ENCODE measurements around the gene RREB1. TPM values are rescaled to one million over a fixed set of nuclear protein-coding genes. Genes with fewer than 3 reads are reported as not detected.

The RREB1 gene
- total RNA-seq, 4 donors from 2014 or later: 56.2 to 102 (median 62.6) TPM

DNA sequence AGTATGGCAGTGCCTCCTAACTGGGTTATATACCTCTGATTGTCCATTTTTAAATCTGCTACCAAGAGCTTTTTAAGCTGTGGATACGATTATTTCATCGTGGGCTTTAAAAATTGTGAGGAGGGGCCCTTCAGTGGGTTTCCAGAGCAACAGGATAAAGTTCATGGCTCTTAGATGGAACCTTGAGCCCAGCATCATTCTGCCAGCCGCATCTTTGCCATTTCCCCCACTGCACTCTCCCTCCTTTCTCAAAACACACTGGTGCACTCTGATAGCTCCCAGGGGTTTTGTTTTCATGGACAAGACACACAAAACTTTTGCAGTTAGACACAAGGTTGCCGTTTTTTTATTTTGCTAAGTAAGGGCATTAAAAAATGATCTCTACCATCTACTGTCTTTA is 54.1 kb downstream of the RREB1 start:
- Histone ChIP-seq H3K36me3 (no peaks in the 10 kb centered on the region), H3K27ac (no peak overlapping the region), H3K27me3 (no peaks in the 10 kb centered on the region), H3K4me1 (peaks cover 60% of the 10 kb centered on the region), H3K9me3 (no peaks in the 10 kb centered on the region), H3K4me3 (no peak overlapping the region)
- TF ChIP-seq, protein P1, sequence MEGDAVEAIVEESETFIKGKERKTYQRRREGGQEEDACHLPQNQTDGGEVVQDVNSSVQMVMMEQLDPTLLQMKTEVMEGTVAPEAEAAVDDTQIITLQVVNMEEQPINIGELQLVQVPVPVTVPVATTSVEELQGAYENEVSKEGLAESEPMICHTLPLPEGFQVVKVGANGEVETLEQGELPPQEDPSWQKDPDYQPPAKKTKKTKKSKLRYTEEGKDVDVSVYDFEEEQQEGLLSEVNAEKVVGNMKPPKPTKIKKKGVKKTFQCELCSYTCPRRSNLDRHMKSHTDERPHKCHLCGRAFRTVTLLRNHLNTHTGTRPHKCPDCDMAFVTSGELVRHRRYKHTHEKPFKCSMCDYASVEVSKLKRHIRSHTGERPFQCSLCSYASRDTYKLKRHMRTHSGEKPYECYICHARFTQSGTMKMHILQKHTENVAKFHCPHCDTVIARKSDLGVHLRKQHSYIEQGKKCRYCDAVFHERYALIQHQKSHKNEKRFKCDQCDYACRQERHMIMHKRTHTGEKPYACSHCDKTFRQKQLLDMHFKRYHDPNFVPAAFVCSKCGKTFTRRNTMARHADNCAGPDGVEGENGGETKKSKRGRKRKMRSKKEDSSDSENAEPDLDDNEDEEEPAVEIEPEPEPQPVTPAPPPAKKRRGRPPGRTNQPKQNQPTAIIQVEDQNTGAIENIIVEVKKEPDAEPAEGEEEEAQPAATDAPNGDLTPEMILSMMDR (IDR thresholded peaks at IDR 0.05): no peak
- TF ChIP-seq POLR2A (IDR thresholded peaks at IDR 0.05) (no peak), EP300 (IDR thresholded peaks at IDR 0.05) (no peak), POLR2AphosphoS5 (IDR thresholded peaks at IDR 0.05) (no peak)
- WGBS: 83% methylated on average over 4 of the region's 4 CpGs
- no peak for DNase-seq (ENCODE audit: low spot score in 2 of 2)

DNA sequence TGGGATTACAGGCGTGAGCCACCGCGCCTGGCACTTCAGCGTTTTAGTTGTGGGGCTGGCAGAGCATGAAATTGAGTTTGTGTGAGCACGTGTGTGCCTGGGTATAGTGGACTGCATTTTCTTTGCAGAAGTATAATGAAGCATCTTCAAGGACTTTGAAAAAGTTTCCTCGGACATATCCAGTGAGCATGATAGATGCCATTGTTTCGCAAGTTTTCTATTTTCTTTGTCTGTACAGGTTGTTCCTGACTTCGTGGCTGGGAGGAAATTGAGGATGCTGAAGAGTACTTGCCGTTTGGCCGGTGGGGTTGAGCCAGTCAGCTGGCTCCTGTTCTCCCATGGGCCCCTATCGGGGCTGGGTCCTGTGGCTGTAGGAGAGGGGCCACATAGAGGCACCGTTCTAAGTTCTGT is 55.9 kb downstream of the RREB1 start:
- H3K27me3 ChIP-seq: no peaks in the 10 kb centered on the region
- no peak for DNase-seq (ENCODE audit: low spot score in 2 of 2)

DNA sequence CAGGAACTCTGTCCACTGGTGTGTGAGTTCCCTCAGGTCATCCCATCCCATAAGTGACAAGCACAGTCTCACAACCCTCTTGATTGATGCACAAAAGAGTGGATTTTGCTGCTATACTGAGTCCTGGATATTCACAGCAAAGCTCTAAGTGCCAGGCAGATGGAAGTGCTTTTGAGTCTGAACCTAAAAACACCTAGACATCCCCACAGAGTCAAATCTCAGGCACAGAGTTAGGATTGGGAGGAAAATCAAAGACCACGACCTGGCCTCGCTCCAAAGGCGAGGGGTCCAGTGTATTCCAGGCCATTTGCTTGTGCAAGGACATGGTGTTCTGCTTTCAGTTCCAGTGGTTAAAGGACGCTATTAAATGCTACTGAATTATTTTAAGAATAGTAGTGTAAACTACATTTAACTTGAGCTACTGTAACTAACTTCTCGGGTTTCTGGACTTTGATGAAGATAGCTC is 56.8 kb downstream of the RREB1 start:
- no peak for DNase-seq (ENCODE audit: low spot score in 2 of 2)
- 77% methylated on average over 5 of the region's 5 CpGs for WGBS
- Histone ChIP-seq H3K4me1 (peaks cover 68% of the 10 kb centered on the region), H3K9me3 (no peaks in the 10 kb centered on the region), H3K27me3 (no peaks in the 10 kb centered on the region), H3K36me3 (no peaks in the 10 kb centered on the region), H3K27ac (no peak overlapping the region), H3K4me3 (no peak overlapping the region)
- TF ChIP-seq POLR2A (IDR thresholded peaks at IDR 0.05) (no peak), POLR2AphosphoS5 (IDR thresholded peaks at IDR 0.05) (no peak), EP300 (IDR thresholded peaks at IDR 0.05) (no peak)
- TF ChIP-seq, protein P1 (IDR thresholded peaks at IDR 0.05): no peak

More for the DNA sequence above, 55.9 kb downstream of the RREB1 start:
- TF ChIP-seq, protein P1 (IDR thresholded peaks at IDR 0.05): no peak
- no peak for TF ChIP-seq POLR2A (IDR thresholded peaks at IDR 0.05)
- TF ChIP-seq EP300 (IDR thresholded peaks at IDR 0.05): no peak
- no peak for TF ChIP-seq POLR2AphosphoS5 (IDR thresholded peaks at IDR 0.05)
- no peaks in the 10 kb centered on the region for H3K9me3 ChIP-seq
- WGBS: 86% methylated on average over 12 of the region's 12 CpGs
- H3K27ac ChIP-seq: no peak overlapping the region
- H3K4me3 ChIP-seq: no peak overlapping the region
- H3K4me1 ChIP-seq: peaks cover 59% of the 10 kb centered on the region
- H3K36me3 ChIP-seq: no peaks in the 10 kb centered on the region

DNA sequence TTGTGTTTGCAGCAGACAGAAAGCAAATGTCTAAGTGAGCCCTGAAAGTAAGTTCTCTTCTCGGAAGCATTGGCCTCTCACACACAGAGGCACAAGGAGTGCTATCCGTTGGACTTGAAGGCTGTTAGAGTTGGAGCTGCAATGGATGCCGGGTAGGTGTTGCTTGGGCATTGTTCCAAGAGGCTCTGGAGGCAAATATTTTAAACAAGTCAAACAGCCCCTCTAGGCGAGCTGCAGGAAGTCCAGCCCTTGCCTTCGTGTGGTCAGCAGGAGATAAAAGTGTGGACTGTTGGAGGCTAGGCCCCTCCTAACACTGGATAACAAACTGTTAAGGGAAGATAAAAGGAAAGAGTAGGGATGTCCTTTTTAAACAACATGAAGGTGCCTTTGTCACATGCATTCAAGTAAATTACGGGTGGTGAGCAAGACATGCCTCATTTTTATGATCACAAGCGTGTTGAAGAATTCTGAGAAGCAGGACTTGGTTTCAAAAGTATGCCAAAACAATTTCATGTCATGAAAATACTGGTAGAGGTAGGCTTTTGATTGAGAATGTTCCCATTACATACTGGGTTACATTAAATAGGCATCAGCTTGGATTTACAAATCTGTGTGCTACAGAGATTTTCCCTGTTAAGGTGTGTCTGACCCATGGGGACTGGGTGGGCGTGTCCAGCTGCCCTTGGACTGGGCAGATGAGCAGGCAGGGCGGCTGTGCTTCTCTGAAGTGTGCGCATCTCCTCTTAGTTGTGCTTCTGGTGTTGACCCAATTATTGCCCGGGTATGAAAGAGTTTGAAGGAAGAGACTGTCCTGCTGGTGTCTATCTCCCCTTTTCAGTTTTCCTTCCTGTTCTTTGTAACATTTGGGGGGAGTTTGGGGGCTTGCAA is 57.5 kb downstream of the RREB1 start:
- peak overlapping the region; percentile 2 for H3K27ac ChIP-seq
- no peak overlapping the region for H3K4me3 ChIP-seq
- H3K4me1 ChIP-seq: peaks cover 75% of the 10 kb centered on the region
- no peak for DNase-seq (ENCODE audit: low spot score in 2 of 2)
- 62% methylated on average over 11 of the region's 11 CpGs for WGBS
- no peaks in the 10 kb centered on the region for H3K36me3 ChIP-seq
- no peak for TF ChIP-seq POLR2AphosphoS5 (IDR thresholded peaks at IDR 0.05)
- H3K9me3 ChIP-seq: no peaks in the 10 kb centered on the region
- H3K27me3 ChIP-seq: no peaks in the 10 kb centered on the region

DNA sequence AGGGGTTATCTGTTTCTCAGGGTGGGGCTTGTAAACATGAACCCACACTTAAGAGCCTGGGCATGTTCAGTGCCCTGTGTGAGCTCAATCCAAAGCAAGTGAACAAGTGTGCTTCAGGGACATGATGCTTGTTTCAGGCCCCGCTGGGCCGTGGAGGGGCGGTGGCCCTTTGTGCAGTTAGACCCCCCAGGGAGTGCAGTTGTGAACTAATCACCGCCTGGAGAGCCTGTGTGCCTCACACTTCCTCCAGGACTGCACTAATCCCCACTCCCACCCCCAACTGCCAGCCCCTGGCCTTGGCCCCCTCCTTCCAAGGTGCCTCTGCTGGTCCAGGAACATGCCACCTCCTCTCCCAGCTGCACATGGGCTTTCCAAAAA is 58.1 kb downstream of the RREB1 start:
- H3K4me1 ChIP-seq: peaks cover 82% of the 10 kb centered on the region

More for the DNA sequence above, 58.1 kb downstream of the RREB1 start:
- H3K27me3 ChIP-seq: no peaks in the 10 kb centered on the region
- no peaks in the 10 kb centered on the region for H3K36me3 ChIP-seq
- no peak for TF ChIP-seq EP300 (IDR thresholded peaks at IDR 0.05)
- TF ChIP-seq, protein P1 (IDR thresholded peaks at IDR 0.05): no peak
- no peak for TF ChIP-seq POLR2AphosphoS5 (IDR thresholded peaks at IDR 0.05)
- no peak for TF ChIP-seq POLR2A (IDR thresholded peaks at IDR 0.05)
- 72% methylated on average over 4 of the region's 4 CpGs for WGBS
- no peak for DNase-seq (ENCODE audit: low spot score in 2 of 2)
- H3K4me3 ChIP-seq: no peak overlapping the region
- H3K27ac ChIP-seq: peak overlapping the region; percentile 2
- no peaks in the 10 kb centered on the region for H3K9me3 ChIP-seq

Data from suprapubic skin (tissue), 4 donors.